ENCODE results near the gene ACTG1. TPM values are rescaled to one million over a fixed set of nuclear protein-coding genes. Genes with fewer than 3 reads are reported as not detected.

Gene ACTG1
- total and polyA plus RNA-seq, 4 donors = 347 to 1,699 (median 1,282) TPM

GRCh38 chr17:81558941-81559806 lies 46.6 kb upstream of the ACTG1 start:
- Histone ChIP-seq H3K4me3 (ENCODE audit: low read depth in 1 of 3, low read length in 3 of 3) (no peak overlapping the region), H3K27ac (ENCODE audit: low read depth in 1 of 2, low read length in 2 of 2) (no peak overlapping the region), H3K36me3 (ENCODE audit: control insufficient read depth in 4 of 4, insufficient read depth in 3 of 4, low read depth in 1 of 4, low read length in 3 of 4) (peaks cover 14 to 57% (median 24%) of the 10 kb centered on the region in 4 donors), H3K4me1 (ENCODE audit: control insufficient read depth in 4 of 4, insufficient read depth in 4 of 4, low read length in 3 of 4) (peaks cover 0 to under 1% (median 0%) of the 10 kb centered on the region in 4 donors), H3K27me3 (ENCODE audit: control insufficient read depth in 4 of 4, insufficient read depth in 4 of 4, low read length in 3 of 4) (no peaks in the 10 kb centered on the region), H3K9ac (ENCODE audit: low read depth in 1 of 2, low read length in 2 of 2) (no peak overlapping the region), H3K9me3 (ENCODE audit: control insufficient read depth in 4 of 4, low read length in 3 of 4) (no peaks in the 10 kb centered on the region)
- 83% methylated on average over 27 of the region's 27 CpGs for WGBS
- no peak for TF ChIP-seq JUND (IDR thresholded peaks at IDR 0.05)
- TF ChIP-seq FOXA1 (IDR thresholded peaks at IDR 0.05) = no peak
- TF ChIP-seq FOXA2 (IDR thresholded peaks at IDR 0.05) = no peak
- TF ChIP-seq REST (IDR thresholded peaks at IDR 0.05) = no peak
- no peak for TF ChIP-seq RAD21 (IDR thresholded peaks at IDR 0.05)
- no peak for TF ChIP-seq RXRA (IDR thresholded peaks at IDR 0.05)
- TF ChIP-seq ATF3 (IDR thresholded peaks at IDR 0.05) = no peak
- TF ChIP-seq CTCF (IDR thresholded peaks at IDR 0.05; ENCODE audit: low read depth, low read length, missing input control) = no peak
- TF ChIP-seq ZBTB33 (IDR thresholded peaks at IDR 0.05) = no peak
- TF ChIP-seq NR2F2 (IDR thresholded peaks at IDR 0.05) = no peak
- no peak for TF ChIP-seq EGR1 (IDR thresholded peaks at IDR 0.05; ENCODE audit: low read depth in 2 of 2)
- TF ChIP-seq SP1 (IDR thresholded peaks at IDR 0.05) = no peak
- no peak for TF ChIP-seq HNF4A (conservative IDR thresholded peaks at IDR 0.05)
- no peak for TF ChIP-seq TAF1 (conservative IDR thresholded peaks at IDR 0.05)
- no peak for TF ChIP-seq YY1 (IDR thresholded peaks at IDR 0.05)
- TF ChIP-seq HNF4G (IDR thresholded peaks at IDR 0.05) = no peak
- TF ChIP-seq MAX (IDR thresholded peaks at IDR 0.05) = no peak
- no peak for TF ChIP-seq GABPA (IDR thresholded peaks at IDR 0.05 in 1 of 2, conservative IDR thresholded peaks at IDR 0.05 in 1 of 2)
- DNase-seq (ENCODE audit: low spot score) = no peak
